GM12892 (cell line): Measurements from ENCODE around the gene ZNF813.
"Not testable (repeated sequence)": the region's sequence is repeated elsewhere in the genome, so short reads cannot be mapped to it uniquely, and the experiment has no call there.

Experiments
- POLR2A ChIP-seq: IDR thresholded peaks from 2 replicates; pipeline ENCODE4 v1.6.1; 2011; ENCODE audit warnings: low read depth, low read length, control low read depth
- POLR2AphosphoS5 ChIP-seq: IDR thresholded peaks from 2 replicates; pipeline ENCODE4 v1.6.1; 2011; ENCODE audit warnings: low read depth, low read length, control low read depth
- TAF1 ChIP-seq: IDR thresholded peaks from 2 replicates; pipeline ENCODE4 v1.6.1; 2011; ENCODE audit warnings: low read depth, mild to moderate bottlenecking, control low read depth, low read length, borderline replicate concordance

GRCh38 chr19:53503671-53504364, 36.3 kb downstream of the ZNF813 start:
- not testable (repeated sequence) for TF ChIP-seq POLR2A, POLR2AphosphoS5, TAF1
